ENCODE measurements around the gene BEND2.
"Not testable (repeated sequence)": the region's sequence is repeated elsewhere in the genome, so short reads cannot be mapped to it uniquely, and the experiment has no call there.

Gene BEND2

DNA sequence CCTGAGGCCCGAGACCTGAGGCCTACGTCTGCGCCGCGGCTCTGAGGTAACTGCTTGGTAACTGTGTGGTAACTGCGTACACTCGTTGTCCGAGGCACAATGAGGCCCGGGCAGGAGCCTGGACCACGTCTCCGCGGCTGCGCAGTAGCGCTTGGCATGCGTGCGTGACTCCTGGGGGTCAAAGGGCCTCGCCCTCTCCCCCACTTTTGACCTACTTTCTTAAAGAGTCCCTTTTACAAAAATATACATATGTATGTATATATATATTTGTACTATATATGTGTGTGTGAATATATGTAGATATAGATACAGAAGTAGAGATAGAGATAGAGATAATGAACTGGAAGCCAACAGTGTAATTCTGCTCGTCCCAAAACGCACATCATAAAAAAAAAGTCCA is at the start of gene BEND2:
Gene BEND2 (minus strand): TSS at position 101 of the 400 bp plus-strand sequence. CDS start 136 bp downstream, outside the sequence.
- DNase-seq (ENCODE audit: low spot score), result no peak

DNA sequence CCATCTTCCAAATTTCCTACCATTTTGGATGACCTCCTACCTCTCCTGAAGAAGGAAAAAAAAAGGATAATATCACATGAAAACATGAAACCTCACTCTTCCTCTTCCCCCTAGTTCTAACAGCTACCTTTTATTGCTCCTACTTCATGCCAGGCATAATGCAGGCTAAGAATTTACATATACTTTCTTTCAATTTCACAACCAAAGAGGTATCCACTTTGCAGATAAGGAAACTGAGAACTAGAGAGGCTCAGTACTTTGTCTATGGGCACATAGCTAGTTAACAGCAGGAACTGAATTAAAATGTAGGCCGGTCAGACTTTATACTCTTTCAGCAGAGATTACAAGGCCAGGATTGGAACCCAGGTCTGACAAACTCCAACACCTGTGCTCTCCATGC is 34.4 kb upstream of the BEND2 start:
- DNase-seq (ENCODE audit: low spot score), result no peak

DNA sequence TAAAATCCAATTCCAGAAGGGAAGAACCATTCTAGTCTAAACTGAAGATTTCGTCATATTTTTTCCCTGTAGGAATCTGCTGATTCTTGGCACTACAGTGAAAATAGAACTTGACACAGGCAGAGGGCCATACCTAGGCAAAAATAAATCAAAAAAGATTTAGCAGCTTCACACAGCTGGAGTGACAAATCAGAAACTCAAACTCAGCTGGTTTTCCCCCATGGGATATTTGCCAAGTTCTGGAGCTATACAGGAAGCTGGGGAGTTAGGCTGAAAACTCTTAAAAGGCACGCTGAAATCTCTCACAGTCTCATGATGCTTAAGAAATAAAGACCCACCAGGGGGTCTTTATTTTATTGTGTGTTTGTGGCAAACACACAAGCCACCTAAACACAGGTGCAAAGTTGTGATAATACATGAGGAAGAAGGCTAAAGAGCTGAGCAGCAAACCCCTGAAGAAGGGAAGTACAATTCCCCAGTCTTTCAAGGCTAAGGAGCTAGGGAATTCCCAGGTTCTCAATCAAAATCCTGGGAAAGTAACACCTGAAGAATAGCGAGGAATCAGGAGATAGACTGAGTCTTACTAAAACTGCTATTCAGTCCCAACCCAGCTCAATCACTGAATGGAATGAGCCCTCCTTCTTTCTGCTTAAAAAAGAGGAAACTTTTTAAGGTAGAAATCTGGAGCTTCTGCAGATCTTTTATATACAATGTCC is 32.1 kb upstream of the BEND2 start:
- DNase-seq (ENCODE audit: low spot score), result no peak

DNA sequence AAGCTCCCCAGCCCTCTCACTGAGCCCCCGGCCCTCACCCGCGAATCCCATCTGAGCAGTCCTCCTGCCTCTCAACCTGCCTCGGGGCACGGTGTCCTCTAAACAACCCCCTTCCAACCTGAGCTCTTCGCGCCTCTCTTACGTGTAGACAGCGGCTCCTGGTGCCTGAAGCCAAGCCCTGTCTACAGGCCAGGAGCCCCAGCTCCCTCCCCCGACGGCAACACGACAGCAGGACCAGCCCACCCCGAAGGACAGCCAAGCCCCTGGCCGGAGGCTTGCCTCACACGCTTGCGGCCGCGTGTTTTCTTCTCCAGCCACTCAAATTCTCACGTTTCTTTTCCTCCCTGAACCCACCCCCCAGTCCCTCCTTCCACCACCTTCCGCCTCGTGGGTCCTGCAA is 9.0 kb upstream of the BEND2 start:
- not testable (repeated sequence) for DNase-seq (ENCODE audit: low spot score)

DNA sequence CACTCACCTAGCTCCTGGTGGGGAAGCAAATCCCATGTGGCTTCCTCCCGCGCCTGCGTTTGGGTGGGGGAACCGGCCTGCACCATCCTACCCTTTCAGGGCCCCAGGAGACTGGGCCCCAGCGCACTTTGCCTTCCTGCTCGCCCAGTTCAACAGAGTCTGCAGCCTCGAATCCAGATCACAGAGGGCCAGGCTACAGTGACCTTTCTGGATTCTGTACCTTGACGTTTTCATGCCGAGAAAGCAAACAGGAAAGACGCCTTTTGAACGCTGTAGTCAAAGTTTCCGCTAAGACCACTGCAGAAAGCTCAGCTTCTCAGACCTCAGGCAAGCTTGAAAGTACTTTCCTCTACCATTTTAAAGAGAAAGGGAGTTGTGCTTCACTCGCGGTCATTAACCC is 7.4 kb upstream of the BEND2 start:
- DNase-seq (ENCODE audit: low spot score), result no peak

DNA sequence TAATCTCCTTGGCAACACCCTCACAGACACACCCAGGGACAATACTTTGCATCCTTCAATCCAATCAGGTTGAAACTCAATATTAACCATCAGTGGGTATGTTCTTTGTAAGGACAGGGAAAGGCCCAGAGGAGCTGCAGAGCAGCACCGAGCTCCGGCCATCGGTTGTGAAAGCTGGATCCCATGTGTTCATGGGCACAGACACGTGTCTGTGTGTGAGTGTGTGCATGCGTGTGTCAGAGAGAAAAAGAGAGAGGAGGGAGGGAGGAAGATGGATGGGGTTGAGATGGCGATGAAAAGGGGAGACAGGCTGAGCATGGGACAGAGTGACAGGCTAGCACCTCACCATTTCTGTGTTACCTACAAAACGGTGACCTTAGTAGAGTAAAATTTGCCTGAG is 6.8 kb upstream of the BEND2 start:
- DNase-seq (ENCODE audit: low spot score), result no peak

DNA sequence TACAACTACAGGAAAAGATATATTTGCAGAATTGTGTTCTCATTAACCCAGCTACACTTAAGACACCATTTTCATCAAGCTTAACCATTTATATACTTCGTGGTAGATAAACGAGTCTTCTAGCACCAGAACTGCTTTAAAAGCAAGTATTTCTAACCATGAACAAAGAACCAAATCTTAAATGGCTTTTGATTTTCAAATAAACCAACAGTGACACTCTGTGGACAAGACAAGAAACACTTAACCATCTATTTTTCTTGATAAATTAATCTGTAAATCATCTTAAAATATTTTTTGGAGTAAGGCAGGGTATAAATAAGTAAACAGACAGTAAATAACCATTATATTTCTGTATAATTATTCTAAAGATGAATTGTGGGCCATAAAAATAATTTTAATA is 10.2 kb downstream of the BEND2 start:
- DNase-seq (ENCODE audit: low spot score), result no peak

DNA sequence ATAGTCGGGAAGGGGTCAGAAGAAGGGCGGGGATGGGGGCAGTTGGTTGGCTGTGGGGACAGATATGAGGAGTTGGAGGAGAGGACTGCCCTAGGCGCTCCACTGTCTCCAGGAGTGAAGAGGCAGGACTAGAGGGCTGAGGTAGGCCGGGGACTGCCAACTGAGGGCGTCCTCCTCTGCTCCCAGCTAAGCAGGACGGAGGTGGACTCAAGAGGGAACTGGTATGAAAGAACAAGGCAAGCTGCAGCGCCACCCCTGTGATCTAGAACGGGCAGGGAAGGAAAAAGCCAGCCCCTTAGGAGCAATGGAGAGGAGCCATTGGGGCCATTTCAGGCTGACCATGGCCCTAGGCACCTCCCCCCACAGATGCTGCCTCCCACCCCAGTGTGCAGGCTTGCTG is 14.0 kb downstream of the BEND2 start:
- no peak for DNase-seq (ENCODE audit: low spot score)

DNA sequence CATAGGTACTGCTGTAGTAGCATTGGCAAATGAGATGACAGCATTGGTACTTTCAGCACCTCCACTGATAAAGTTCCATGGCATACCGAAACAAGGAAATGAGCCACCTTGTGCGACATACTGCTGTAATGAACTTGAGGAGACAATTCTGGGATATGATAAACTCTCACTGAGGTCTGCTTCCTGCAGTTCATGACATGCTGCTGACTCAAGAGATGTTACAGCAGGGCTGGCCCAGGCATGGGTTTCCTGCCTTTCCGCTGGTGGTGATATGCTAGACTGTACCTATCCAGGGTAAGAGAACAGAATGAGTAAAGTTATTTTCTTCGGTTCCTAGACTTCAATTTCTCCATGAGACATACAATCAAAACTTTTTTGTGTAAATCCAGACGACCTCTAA is 17.1 kb downstream of the BEND2 start:
- no peak for DNase-seq (ENCODE audit: low spot score)

DNA sequence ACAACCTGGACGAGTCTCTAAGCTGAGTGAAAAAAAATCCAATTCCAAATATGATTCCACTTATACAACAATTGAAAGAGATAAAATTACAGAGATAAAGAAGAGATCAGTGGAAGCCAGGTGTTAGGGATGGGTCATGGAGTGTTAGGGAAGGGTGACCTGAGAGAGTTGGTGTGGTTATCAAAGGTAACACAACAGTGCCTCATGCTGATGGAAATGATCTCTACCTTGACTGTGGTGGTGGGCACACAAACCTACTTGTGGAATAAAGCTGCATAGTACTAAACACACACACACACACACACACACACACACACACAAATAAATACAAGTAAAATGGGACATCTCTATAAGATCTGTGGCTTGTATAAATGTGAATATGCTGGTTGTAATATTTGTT is 26.0 kb downstream of the BEND2 start:
- DNase-seq (ENCODE audit: low spot score), result no peak

DNA sequence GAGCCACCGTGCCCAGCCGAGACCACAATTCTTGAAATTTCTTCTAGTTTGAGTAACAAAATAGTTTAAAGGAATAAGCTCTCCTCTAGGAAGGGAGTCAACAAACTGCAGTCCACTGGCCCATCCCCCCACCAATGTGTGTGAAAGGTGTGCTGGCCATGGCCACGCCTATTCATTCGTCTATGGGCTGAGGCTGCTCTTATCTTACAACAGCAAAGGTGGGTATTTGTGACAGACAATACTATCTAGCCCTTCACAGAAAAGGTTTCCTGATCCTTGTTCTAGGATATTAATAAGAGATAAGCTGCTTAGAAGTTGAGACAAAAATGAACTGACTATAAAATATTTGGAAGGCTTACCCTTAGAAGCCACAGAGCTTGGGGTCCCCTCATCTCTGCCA is 41.2 kb downstream of the BEND2 start:
- DNase-seq (ENCODE audit: low spot score), result no peak

DNA sequence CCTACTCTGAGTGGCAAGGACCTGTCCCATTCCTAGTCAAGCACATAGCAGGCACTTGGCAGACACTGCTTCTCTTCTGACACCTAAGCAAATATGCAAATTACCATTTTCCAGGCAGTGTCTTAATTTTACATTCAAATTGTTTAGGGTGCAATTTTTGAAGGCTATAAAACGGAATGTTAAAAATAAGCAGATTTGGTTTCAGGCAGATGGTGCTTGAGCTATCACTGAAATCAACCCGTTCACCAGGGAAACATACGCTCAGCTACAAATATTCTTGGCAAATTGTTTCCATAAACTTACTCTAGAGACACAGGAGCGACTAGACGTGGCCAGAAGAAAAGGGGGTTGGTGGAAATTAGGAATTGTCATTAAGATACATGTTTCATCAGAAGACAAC is 45.7 kb downstream of the BEND2 start:
- DNase-seq (ENCODE audit: low spot score), result no peak

DNA sequence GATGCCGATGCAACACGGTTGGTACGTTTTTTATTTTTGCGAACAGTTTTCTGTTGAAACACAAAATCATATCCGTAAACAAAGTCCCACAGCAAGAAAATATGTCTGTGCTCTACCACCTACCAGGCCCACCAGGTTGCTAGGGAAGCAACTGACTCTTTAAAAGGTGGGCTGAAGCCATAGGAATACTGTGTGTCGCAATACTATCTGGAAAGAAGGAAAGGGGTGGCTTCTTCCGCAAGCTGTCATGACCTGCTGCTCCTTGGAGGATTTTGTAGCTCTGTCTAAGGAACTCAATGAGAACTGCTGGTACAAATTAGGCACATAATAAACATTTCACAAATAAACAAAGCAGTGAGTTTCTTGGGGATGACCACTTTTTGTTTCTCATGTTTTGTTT is 46.5 kb downstream of the BEND2 start:
- DNase-seq (ENCODE audit: low spot score), result no peak

DNA sequence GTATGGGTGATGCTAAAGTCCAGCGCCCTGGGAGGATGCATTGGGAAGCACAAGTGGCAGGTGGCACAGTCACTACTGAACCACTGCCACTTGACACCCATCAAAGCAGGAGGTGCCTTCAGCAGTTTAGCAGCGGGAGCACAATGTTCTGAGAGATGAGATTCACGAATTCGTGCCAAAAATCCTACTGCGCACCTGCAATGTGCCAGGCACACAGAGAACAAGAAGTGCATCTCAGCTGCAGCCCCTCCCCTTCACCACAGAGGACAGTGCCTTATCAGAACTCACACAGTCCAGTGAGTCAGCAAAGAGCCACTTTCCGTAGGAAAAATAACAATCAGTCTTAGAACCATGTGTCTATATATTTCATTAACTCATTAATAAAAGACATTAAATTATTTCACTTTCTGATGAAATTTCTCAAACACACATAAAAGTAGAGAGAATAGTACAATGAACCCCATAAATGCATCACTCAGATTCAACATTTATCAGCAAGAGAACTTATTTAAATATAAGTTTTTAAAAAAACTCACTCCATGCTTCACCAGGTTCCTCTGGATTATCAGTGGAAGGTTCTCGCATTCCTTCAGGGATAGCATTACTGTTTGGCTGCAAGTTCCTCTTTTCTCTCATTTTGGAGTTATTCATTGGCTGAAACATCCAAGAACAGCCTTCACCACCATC is 47.0 kb downstream of the BEND2 start:
- DNase-seq (ENCODE audit: low spot score), result no peak

DNA sequence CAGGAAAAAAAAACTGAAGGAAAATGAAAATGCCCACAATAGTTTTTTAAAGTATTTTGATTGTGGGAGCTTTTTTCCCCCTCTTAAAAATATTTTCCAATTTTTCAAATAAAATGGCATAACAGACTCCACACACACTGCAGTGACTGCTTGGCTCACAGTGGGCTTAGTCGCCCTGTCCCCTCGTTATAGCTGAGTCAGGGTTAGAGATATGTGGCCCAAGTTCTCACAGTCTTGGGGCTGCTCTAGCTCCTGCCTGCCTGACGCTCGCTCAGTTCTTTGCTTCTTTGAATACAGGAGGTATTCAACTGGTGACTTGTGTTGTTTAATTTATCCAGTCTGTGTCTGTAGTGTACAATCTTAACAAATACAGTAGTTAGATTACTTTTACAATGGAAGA is 47.7 kb downstream of the BEND2 start:
- no peak for DNase-seq (ENCODE audit: low spot score)

DNA sequence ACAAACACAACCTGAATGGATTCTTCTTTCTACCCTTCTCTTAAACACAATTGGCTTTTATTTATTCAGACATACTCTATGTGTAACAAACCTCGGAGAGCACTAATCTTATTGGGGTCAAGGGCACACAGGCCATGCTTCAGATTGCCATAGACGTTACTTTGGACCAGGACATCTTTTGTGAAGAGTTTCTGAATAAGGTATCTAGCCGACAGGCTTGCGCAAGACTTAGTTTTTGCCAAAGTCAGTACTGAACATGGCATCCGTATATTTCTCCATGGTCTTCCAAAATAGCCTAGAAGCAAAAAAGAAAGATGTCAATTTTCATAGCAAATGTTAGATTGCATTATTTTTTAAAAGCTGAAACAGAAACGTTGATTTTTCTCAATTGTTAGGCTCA is 49.8 kb downstream of the BEND2 start:
- DNase-seq (ENCODE audit: low spot score), result no peak

DNA sequence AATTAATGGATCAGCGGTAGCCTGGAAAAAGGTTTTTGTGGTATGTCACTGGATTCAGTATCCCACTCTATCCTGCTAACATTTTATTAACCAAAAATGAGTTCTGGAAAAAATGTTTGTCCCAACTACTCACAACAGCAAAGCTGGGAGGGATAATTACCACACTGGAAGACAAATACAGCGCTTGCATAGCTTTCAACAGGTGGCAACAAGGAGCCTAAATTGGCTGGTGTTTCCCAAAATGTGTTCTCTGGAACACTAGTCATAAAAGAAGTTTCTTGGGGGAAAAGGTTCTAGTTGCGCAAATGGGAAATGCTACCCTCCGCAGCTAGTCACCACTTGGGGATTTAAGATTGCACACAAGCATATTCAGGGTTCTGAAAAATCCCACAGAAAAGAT is 54.6 kb downstream of the BEND2 start:
- no peak for DNase-seq (ENCODE audit: low spot score)

DNA sequence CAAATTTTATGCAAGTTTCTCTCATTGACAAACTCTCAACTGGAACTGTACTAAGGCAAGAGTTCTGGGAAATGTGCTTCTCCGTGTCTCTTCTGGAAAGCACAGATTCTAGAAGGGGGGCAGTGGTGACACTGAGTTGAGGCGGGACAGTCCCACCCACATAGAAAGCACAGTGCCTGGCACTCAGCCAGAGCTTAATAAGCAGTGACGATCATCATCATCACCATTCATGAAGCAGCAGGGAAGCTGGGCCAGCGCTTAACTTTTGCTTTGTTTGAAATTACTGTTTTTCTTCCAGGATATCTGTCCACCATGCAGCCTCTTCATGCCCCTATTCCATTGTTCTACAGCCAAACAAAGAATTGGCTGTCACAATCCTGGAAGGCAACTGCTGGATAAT is 60.3 kb downstream of the BEND2 start:
- DNase-seq (ENCODE audit: low spot score), result no peak

DNA sequence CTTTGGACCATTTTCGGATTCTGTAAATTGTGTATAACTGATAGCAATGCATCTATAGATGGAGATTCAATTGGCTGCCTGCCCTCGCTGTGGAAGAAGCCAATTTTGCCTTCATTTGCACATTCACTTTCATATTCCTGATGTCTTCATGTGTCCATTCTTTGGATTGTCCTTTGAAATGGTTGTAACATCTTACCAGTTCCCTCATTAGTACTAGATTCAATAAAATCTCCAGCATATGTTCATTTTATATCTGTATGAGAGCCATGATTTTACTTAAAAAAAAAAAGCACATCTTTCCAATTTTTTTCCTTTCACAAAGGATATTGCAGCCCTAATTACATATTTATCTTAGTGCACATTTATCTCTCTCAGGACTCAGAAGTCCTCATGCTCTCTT is 61.7 kb downstream of the BEND2 start:
- DNase-seq (ENCODE audit: low spot score), result no peak

DNA sequence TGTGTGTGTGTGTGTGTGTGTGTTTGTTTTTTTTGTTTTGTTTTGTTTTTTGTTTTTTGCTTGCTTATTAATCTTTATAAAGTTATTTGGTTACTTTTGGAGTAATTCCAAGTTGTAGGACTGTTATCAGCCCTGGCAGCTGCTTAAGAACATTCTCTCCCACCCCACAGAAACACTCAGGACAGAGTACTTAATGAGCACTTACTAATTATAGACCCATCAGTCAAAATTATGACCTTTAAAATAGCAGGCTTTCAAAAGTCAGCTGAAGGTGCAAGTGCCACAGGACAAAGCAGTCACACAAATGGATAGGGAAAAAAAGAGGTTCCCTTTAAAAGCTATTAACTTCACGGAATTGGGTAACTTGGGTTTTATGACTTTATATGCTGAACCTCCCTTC is 69.0 kb downstream of the BEND2 start:
- no peak for DNase-seq (ENCODE audit: low spot score)

DNA sequence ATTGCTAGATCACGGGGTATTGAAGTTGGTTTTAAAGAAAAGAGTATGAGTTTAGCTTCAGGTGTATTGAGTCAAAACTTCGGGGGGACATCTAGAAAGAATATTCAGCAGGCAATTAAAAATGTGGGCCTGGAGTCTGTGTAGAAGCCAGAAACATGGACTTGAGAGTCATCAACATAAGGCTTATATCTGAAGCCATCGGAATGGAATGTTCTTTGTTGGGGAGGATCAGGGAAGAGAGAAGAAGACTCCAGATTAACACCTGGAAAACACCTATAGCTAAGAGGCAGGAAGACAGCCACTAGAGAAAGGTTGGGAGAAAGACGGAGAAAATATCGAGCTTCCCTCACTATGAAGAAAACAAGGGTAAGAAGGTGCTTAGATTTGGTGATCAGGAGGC is 69.5 kb downstream of the BEND2 start:
- DNase-seq (ENCODE audit: low spot score), result no peak

DNA sequence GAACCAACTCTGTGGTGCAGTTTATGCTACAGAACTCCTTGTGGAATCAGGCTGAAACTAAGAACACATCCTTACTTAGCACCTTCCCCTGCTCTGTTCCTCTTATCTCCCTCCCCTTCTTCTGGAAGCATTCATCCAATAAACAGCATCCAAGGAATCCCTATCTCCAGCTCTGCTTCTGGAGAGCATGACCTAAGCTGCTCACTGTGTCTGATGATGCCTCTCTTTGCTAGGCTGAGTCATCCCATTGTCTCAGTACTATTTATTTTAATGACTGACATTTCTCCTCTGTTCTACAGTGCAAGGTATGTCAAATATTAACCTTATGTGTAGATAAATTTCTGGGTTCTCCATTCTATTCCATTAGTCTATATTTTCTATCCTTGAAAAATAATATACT is 71.2 kb downstream of the BEND2 start:
- no peak for DNase-seq (ENCODE audit: low spot score)

DNA sequence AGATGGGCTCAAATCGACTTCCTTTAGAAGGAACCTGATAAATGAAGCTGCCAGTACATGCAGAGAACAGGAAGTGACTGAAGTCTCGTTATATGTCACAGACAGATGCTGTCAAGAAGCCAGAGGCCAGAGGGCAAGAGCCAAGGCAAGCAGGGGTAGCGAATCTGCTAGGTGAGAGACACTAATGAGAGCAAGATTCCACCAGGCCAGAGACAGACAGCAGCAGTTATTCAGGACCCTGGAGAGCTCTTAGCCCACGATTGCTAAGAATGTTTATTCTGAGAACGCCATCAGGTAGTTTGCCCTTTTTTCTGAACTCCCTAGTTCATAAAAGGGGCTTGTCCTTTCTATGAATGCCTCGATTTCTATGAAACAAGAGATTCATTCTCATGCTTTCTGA is 73.7 kb downstream of the BEND2 start:
- DNase-seq (ENCODE audit: low spot score), result no peak

DNA sequence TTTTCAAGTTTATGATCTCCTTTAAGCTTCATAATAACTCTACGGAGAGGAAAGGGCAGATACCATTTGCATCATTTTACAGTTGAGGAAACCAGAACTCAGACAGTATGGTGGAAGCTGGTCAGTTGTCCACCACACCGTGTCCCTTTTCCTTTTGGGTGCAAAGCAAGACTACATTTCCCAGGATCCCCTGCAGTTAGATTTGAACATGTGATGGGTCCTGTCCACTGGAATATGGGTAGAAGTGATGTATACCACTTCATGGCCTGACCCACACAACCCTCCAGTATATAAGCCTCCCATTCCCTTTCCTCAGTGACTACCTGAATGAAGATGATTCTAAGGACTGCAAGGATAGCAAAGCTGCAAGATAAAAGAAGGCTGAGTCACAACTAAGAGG is 74.7 kb downstream of the BEND2 start:
- no peak for DNase-seq (ENCODE audit: low spot score)
